Right ventricle myocardium inferior (tissue), 1 donor: ENCODE data around the gene FNIP2. TPM values are rescaled to one million over a fixed set of nuclear protein-coding genes. Genes with fewer than 3 reads are reported as not detected.
"Not testable (repeated sequence)": the region's sequence is repeated elsewhere in the genome, so short reads cannot be mapped to it uniquely, and the experiment has no call there.

Experiments used
- ATAC-seq: fragments of 200-7000 bp; cut with Tn5 transposase; one replicate; pipeline ENCODE4 v1.9.1; 2020; ENCODE audit warnings: mild to moderate bottlenecking, moderate library complexity
- DNase-seq: peaks from one replicate; pipeline ENCODE4 v3.0.0; 2021; ENCODE audit errors: missing footprints
- intact Hi-C: fragments of 100-400 bp; cut with DNase I; formaldehyde crosslinking; loops from one replicate; pipeline ENCODE4 v1.11.0; 2022
- total RNA-seq: library from RNA; stranded (reverse); fragmentation: NEBNext Ultra II Directional; extraction: Animal tissue kit (Norgen Biotek cat#: 25700); gene quantifications from one replicate; pipeline ENCODE4 v1.2.1, GENCODE V29; 2021
- donor health status: DM: no; HTN: yes; CAD: no; lungs with severe emphysema.

The FNIP2 gene
- total RNA-seq, 1 donor from 2014 or later, result 46.2 TPM

GRCh38 chr4:158912390-158912789, 143.6 kb downstream of the FNIP2 start:
- ATAC-seq, result no peak
- intact Hi-C loops, result loop anchor here (5.0 kb wide), 1 partner anchor 100 kb away; no protein-coding TSS in a partner anchor
- DNase-seq, result no peak

GRCh38 chr4:158912806-158913205, 144.0 kb downstream of the FNIP2 start:
- ATAC-seq, result no peak
- no peak for DNase-seq
- intact Hi-C loops, result loop anchor here (5.0 kb wide), 1 partner anchor 99 kb away; no protein-coding TSS in a partner anchor

- DNase-seq (no peak), ATAC-seq (no peak)
- intact Hi-C loops, result loop anchor here (5.0 kb wide), 1 partner anchor 99 kb away; no protein-coding TSS in a partner anchor
Observed at GRCh38 chr4:158913766-158914165, 144.9 kb downstream of the FNIP2 start.

- DNase-seq (no peak), ATAC-seq (peak; percentile 48)
- intact Hi-C loops, result loop anchor here (5.0 kb wide), 1 partner anchor 98 kb away; no protein-coding TSS in a partner anchor
Observed at GRCh38 chr4:158914218-158914617, 145.4 kb downstream of the FNIP2 start.

- no peak for ATAC-seq
- intact Hi-C loops, result no loop called here
- no peak for DNase-seq
Observed at GRCh38 chr4:158915683-158916241, 146.9 kb downstream of the FNIP2 start.

- ATAC-seq, DNase-seq, intact Hi-C loops: not testable (repeated sequence)
Observed at GRCh38 chr4:158920452-158920996, 151.7 kb downstream of the FNIP2 start.

GRCh38 chr4:158927774-158928173, 158.9 kb downstream of the FNIP2 start:
- ATAC-seq, intact Hi-C loops, DNase-seq: not testable (repeated sequence)

- intact Hi-C loops, result no loop called here
- no peak for ATAC-seq
- no peak for DNase-seq
Observed at GRCh38 chr4:158929939-158930638, 161.3 kb downstream of the FNIP2 start.

- intact Hi-C loops, result no loop called here
- no peak for ATAC-seq
Observed at GRCh38 chr4:158930639-158930972, 161.8 kb downstream of the FNIP2 start.

GRCh38 chr4:158933236-158933635, 164.4 kb downstream of the FNIP2 start:
- intact Hi-C loops, result no loop called here
- no peak for DNase-seq
- ATAC-seq, result no peak

More at GRCh38 chr4:158930639-158930972, 161.8 kb downstream of the FNIP2 start:
- no peak for DNase-seq

- no peak for ATAC-seq
Observed at GRCh38 chr4:158934996-158935669, 166.3 kb downstream of the FNIP2 start.

GRCh38 chr4:158936238-158936637, 167.4 kb downstream of the FNIP2 start:
- intact Hi-C loops, result no loop called here
- ATAC-seq, result no peak
- DNase-seq, result no peak

More at GRCh38 chr4:158934996-158935669, 166.3 kb downstream of the FNIP2 start:
- DNase-seq, result no peak
- intact Hi-C loops, result no loop called here

- no peak for DNase-seq
- intact Hi-C loops, result no loop called here
- no peak for ATAC-seq
Observed at GRCh38 chr4:158938220-158939044, 169.6 kb downstream of the FNIP2 start.

GRCh38 chr4:158940271-158940670, 171.4 kb downstream of the FNIP2 start:
- no peak for ATAC-seq
- DNase-seq, result no peak
- intact Hi-C loops, result no loop called here

- ATAC-seq (no peak), DNase-seq (no peak)
- intact Hi-C loops, result no loop called here
Observed at GRCh38 chr4:158941321-158941720, 172.5 kb downstream of the FNIP2 start.

- ATAC-seq (no peak), DNase-seq (no peak)
- intact Hi-C loops, result no loop called here
Observed at GRCh38 chr4:158941895-158942294, 173.1 kb downstream of the FNIP2 start.

- DNase-seq (no peak), ATAC-seq (no peak)
- intact Hi-C loops, result no loop called here
Observed at GRCh38 chr4:158945529-158946108, 176.8 kb downstream of the FNIP2 start.

- ATAC-seq (no peak), DNase-seq (no peak)
- intact Hi-C loops, result no loop called here
Observed at GRCh38 chr4:158946825-158947224, 178.0 kb downstream of the FNIP2 start.
